BLaER1 (cell line): Measurements from ENCODE around the gene SETD3.
"Not testable (repeated sequence)": the region's sequence is repeated elsewhere in the genome, so short reads cannot be mapped to it uniquely, and the experiment has no call there.

Source experiments
- H3K27ac ChIP-seq: shearing (Covaris generic); formaldehyde crosslinking; 2 replicates; pipeline ENCODE4 v1.8.1; 2022
- H3K27me3 ChIP-seq: shearing (Covaris generic); formaldehyde crosslinking; 2 replicates; pipeline ENCODE4 v1.8.1; 2022
- H3K36me3 ChIP-seq: shearing (Covaris generic); formaldehyde crosslinking; 2 replicates; pipeline ENCODE4 v1.8.1; 2022
- H3K4me1 ChIP-seq: shearing (Covaris generic); formaldehyde crosslinking; 2 replicates; pipeline ENCODE4 v1.8.1; 2022
- H3K4me2 ChIP-seq: shearing (Covaris generic); formaldehyde crosslinking; 2 replicates; pipeline ENCODE4 v1.8.1; 2022
- H3K4me3 ChIP-seq: shearing (Covaris generic); formaldehyde crosslinking; 2 replicates; pipeline ENCODE4 v1.8.1; 2022
- H3K9ac ChIP-seq: shearing (Covaris generic); formaldehyde crosslinking; 2 replicates; pipeline ENCODE4 v1.8.1; 2022
- H3K9me3 ChIP-seq: shearing (Covaris generic); formaldehyde crosslinking; 2 replicates; pipeline ENCODE4 v1.8.1; 2022
- H4K20me1 ChIP-seq: shearing (Covaris generic); formaldehyde crosslinking; 2 replicates; pipeline ENCODE4 v1.8.1; 2022
- Cebpa-rat ChIP-seq: shearing (Covaris generic); IDR thresholded peaks from 2 replicates; pipeline ENCODE4 v1.8.1; 2022

The SETD3 gene

DNA sequence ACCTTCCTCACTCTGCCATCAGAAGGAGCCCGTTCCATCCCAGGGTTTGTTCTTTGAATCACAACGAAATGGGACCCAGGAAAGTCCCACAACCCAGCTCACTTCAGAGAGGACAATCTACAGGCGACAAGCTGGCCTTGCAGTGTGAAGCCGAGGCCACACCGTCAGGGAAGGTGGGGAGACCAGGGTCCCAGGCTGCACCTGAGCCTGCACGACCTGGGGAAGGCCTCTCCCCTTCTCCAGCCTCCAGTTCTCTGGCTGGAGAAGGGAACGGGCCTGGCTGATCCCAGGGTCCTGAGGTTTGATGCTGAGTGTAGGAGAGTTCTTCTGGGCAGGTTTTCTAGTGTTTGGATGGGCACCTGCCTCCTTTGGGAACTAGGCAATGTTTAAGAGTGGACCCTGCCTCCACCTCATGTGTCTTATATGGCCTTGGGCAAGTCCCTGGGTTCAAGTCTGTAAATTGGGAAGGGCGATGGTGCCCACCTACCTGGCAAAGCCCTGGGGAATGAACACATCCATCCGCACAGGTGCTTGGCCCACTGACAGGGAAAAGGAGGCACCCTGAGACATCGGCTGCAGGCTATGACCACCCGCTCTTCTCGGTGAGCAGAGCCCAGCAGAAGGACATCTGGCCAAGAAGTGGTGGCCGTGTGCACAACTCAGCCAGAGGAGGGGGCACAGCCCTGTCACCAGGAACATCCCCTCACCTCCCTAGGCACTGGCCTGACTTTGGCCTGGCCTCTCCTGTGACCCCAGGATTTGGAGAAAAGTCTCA lies 130.8 kb downstream of the SETD3 start:
- no peak overlapping the region for H3K27ac ChIP-seq

GRCh38 chr14:99348816-99349614 lies 131.6 kb downstream of the SETD3 start:
- no peak overlapping the region for H3K4me2 ChIP-seq
- no peak overlapping the region for H3K4me3 ChIP-seq
- no peaks in the 10 kb centered on the region for H3K9me3 ChIP-seq
- H3K4me1 ChIP-seq: no peaks in the 10 kb centered on the region
- no peaks in the 10 kb centered on the region for H3K36me3 ChIP-seq
- H3K27me3 ChIP-seq: no peaks in the 10 kb centered on the region
- H3K9ac ChIP-seq: no peak overlapping the region
- TF ChIP-seq Cebpa-rat: no peak
- no peaks in the 10 kb centered on the region for H4K20me1 ChIP-seq
- no peak overlapping the region for H3K27ac ChIP-seq

More for the DNA sequence above, 130.8 kb downstream of the SETD3 start:
- TF ChIP-seq Cebpa-rat: no peak
- no peak overlapping the region for H3K9ac ChIP-seq
- no peaks in the 10 kb centered on the region for H3K4me1 ChIP-seq
- H3K27me3 ChIP-seq: no peaks in the 10 kb centered on the region
- no peaks in the 10 kb centered on the region for H4K20me1 ChIP-seq
- no peaks in the 10 kb centered on the region for H3K9me3 ChIP-seq
- no peak overlapping the region for H3K4me3 ChIP-seq
- no peak overlapping the region for H3K4me2 ChIP-seq
- H3K36me3 ChIP-seq: no peaks in the 10 kb centered on the region

GRCh38 chr14:99348231-99348630 lies 132.4 kb downstream of the SETD3 start:
- not testable (repeated sequence) for H4K20me1 ChIP-seq, H3K4me3 ChIP-seq, H3K4me2 ChIP-seq, H3K36me3 ChIP-seq, H3K27me3 ChIP-seq, H3K9me3 ChIP-seq, H3K9ac ChIP-seq, H3K27ac ChIP-seq, H3K4me1 ChIP-seq
